ENCODE data around the gene HSFX4.
"Not testable (repeated sequence)": the region's sequence is repeated elsewhere in the genome, so short reads cannot be mapped to it uniquely, and the experiment has no call there.

HSFX4 gene

DNA sequence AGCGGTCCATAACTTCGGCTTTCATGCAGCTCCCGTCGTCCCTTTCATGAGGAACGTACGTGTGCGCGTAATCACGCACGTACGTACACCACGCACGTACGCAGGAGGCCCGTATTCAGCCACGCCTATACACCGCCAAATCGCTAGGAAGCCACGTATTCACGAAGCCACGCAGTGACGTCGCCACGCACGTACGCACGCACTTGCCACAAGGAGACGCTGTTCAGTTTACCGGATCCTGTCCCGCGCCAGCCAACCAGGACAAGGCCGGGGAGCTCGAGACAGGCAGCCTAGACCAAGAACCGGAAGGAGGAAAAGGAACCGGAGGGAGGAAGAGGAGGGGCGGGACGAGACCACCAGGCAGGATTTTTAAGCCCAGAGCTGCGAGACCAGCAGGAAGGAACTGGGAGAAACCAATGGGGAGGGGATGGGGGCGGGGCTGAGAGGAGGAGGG is 9.1 kb downstream of the HSFX4 start, which contains the start of gene EOLA2:
Gene EOLA2, minus strand, starts transcription at position 65 of the 454 bp plus-strand sequence. CDS start 4,617 bp downstream, outside the sequence.
- DNase-seq (ENCODE audit: low spot score): peak; percentile 97

DNA sequence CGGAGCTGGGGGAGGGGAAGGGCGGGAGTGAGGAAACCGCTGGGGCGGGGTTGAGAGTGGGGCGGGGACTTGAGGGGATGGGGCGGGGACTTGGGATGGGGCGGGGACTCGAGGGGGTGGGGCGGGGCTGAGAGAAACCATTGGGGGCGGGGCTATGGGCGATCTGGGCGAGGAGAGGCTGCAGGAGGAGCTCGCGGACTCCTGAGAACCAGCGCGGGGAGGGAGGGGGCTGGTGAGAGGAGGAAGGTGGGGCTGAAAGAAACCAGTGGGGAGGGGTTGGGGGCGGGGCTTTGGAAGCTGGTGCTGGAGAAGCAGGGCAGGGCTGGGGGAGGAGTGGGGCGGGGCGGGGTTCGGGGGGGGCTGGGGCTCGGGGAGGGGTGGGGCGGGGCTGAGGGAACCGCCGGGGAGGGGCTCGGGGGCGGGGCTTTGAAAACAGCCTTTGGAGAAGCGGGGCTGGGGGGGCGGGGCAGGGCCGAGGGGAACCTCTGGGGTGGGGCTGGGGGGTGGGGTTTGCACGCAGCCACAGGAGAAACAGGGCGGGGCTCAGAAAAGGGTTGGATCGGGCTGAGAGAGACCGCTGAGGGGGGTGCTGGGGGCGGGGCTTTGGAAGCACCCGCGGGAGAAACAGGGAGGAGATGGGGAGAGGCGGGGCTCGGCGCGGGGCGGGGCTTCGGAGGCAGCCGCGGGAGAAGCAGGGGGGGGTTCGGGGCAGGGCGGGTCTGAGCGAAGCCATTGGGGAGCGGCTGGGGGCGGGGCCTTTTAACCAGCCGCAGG is 9.7 kb downstream of the HSFX4 start:
- peak; percentile 86 for DNase-seq (ENCODE audit: low spot score)

DNA sequence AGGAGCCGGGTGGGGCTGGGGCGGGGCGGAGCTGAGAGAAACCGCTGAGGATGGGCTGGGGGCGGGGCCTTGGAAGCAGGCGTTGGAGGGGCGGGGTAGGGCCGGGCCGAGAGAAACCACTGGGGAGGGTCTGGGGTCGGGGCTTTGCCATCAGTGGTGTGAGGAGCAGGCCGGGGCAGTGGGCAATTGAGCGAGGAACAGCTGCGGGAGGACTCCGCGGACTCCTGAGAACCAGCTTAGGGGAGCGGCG is 10.2 kb downstream of the HSFX4 start:
- no peak for DNase-seq (ENCODE audit: low spot score)

DNA sequence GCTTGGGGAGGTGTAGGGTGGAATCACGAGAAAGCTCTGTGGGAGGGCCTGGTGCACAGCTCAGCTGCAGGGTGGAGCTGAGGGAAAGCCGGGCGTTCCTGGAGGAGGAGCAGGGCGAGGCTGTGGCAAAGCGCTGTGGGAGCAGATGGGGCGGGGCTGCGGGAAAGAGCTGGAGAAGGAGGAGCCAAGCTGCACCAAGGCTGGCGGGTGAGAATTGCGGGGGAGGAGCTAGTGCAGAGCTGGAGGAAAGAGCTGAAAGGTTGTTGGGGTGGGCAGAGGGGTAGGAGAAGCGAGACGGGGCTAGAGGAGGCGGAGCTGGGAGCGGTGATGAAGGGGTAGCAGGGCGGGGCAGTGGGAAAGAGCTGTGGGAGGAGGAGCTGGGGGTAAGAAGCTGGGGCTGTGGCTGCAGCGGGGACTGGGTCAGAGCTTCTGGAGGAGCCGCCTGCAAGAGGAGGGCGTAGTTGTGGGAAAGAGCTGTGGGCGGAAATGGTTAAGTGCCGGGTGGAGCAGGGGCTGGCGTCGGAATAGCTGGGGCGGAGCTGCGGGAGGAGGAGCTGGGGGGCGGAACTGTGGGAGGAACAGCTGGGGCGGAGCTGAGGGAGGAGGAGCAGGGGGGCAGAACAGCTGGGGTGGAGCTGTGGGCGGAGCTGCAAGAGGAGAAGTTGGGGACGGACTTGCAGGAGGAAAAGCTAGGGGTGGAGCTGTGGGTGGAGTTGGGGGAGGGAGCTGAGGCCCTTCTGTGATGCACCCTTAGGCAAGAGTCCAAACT is 10.7 kb downstream of the HSFX4 start:
- peak; percentile 94 for DNase-seq (ENCODE audit: low spot score)

DNA sequence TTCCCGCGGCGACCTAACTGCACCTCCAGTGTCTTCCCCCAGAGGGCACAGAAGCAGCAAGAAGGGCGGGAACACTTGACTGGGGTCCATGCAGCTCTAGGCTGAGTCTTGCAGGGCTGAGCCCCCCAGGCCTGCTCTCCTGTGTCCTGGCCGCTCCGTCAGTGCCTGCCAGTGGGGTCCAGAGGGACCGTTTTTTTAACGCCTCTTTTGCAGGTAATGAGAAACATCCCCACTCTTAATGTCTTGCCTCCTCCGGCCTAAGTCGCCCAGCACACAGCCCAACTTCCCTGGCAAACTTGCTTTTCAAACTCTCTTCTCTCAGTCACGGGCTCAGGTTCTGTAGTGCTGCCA is 11.3 kb downstream of the HSFX4 start:
- DNase-seq (ENCODE audit: low spot score): not testable (repeated sequence)

DNA sequence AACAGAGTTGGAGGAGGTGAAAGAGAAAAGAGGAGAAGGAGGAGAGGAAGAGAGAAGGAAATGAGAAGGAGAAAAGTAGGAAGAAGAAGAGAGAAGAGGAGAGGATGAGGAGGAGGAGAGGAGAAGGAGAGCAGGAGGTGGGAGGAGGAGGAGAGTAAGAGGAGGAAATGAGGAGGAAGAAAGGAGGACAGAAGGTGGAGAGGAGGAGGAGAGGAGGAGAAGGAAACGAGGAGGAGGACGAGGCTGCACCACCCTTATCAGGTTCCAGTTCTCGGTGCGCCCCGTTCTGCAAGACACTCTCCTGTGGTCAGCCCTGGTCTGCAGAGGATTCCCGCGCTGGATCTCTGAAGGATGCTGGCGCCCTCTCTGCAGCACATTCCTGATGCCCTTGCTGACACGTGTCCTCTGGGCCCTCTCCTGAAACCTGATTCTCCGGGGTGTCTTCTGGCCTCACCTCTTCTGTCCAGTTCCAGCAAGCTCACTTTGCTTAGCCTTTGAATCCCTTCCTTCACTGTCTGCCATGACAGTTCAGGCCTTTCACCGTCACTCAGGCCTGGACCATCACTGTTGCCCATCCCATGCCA is 15.8 kb downstream of the HSFX4 start:
- DNase-seq (ENCODE audit: low spot score): not testable (repeated sequence)

DNA sequence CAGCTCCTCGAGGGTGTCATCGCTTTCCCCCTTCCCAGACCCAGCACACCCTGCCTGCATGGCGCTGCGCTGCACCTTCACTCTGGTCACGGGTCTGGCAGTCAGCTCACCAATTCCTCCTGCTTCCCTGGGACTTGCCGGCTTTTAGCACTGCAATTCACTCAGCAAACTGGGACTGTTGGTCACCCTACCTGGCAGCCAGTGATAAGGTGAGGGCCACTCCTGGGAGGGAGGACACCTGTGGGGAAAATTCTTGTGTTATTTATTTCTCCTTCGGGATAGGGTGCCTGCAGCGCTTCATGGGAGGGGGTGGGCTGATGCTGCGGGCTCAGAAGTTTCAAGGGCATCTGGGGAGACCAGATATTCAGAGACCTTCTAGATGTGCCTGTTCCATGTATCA is 16.4 kb downstream of the HSFX4 start:
- not testable (repeated sequence) for DNase-seq (ENCODE audit: low spot score)

DNA sequence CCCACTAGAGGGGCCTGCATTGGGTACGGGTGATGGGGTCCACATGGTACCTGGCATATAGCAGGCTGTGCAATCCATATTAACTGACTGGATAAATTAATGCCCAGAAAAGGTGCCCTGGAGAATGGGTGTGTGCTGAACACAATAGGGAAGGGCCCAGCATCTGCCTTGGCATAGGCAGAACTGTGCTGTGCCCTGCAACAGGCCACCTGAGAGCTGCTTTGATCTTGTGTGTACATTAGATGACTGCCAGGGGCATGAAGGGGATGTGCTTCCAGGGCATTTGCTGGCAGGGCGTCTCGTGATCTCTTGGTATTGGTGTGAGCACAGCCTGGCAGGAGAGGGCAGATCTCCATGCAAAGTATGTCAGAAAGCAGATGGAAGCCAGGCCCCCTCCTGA is 17.6 kb downstream of the HSFX4 start:
- not testable (repeated sequence) for DNase-seq (ENCODE audit: low spot score)

DNA sequence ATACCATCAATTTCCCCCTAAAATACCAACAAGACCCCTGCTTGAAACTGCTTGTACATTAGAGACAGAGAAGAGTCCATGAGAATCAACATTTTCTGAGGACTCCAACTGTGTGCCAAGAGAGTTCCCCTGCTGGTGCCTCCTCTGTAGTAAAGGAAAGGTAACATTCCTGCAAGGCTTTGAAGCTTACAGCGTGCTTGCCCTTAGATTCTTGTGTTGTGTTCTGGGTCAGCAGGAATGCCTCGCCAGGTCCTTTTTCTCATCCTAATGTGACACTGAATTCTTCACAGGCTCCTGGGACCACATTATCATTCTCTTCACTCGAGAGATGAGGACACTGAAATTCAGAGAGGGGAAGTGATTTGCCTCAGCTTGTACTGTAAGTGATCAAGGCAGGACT is 18.6 kb downstream of the HSFX4 start:
- DNase-seq (ENCODE audit: low spot score): no peak

DNA sequence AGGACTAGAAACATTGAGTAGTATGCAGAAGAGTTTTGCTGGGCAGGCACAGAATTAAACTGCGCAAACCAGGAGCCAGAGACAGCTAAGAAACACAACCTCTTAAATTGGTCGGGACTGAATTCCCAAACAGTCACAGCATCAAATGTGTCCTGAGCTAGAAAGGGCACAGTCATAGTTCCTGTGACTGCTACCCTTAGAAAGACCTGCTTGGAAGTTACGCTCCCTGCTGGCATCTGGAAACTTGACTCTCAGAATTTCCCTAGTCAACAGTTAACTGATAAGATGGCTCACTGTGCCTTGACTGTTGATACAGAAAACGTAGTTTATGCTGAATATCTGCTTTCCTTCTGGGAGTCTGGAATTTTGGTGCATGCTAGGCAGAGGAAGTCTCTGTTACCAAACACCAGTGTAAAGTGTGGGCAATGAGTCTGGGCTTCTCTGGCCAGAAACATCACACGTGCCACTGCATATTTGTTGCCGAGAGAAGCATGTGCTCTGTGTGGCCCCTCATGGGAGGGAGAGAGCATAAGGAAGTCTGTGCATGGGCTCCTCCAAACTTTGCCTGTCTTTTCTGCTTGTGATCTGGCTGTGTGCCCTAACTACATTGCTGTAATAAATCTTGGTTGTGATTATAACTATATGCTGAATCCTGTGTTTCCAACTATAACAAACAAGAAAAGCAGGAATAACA is 20.5 kb downstream of the HSFX4 start:
- no peak for DNase-seq (ENCODE audit: low spot score)

DNA sequence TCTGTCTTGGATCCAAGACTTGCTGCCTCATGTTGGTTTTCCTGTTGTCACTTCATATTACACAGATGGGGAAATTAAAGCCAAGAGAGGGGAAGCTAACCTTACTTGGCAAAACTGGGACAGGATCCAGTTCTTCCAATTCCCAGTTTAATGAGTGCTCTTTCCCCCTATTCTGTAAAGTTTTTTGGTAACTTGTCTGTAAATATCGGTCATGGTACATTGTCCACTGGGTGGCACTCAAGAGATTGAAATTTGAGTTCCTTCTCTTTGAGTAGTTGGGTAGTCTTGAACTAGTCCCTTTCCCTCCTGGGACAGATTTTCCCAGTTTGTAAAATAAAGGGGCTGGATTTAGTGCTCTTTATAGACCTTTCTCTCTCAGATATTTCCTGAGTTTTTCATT is 21.3 kb downstream of the HSFX4 start:
- peak; percentile 37 for DNase-seq (ENCODE audit: low spot score)

DNA sequence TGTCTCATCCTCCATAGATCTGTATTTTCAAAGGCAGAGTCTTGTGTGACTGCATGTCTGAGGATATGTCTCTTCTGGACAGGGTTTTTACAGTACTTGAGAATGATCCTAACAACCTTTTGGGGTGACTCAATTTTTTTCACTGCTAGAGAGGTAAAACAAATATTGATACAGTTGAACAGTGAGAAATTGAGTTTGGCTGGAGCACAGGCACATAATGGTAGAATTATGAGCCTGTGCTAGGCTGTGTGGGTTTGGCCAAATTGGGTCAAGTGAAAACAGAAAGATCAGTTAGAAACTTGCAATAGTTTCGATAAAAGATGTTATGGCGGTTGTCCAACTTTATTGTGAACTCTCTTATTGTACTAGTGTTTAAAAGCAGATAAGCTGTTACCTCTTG is 32.2 kb downstream of the HSFX4 start:
- no peak for DNase-seq (ENCODE audit: low spot score)

DNA sequence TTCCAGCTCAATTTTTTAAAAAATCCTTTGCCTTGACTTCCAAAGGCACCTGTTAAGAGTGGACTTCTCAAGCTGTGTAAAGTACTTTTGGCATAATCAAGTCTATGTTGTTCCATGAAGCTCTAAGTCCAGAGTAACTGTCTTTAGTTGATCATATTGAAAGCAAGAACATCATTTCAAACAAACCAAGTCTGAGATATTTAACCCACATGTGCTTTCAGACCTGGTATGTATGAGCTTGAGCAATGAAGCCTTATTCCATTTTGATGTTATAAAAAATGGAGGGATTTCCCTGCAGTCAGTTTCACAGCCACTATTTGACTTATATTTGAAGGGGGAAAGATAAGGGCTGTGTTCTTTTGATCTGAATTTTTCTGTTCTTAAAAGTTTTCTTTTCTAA is 32.6 kb downstream of the HSFX4 start:
- DNase-seq (ENCODE audit: low spot score): no peak

DNA sequence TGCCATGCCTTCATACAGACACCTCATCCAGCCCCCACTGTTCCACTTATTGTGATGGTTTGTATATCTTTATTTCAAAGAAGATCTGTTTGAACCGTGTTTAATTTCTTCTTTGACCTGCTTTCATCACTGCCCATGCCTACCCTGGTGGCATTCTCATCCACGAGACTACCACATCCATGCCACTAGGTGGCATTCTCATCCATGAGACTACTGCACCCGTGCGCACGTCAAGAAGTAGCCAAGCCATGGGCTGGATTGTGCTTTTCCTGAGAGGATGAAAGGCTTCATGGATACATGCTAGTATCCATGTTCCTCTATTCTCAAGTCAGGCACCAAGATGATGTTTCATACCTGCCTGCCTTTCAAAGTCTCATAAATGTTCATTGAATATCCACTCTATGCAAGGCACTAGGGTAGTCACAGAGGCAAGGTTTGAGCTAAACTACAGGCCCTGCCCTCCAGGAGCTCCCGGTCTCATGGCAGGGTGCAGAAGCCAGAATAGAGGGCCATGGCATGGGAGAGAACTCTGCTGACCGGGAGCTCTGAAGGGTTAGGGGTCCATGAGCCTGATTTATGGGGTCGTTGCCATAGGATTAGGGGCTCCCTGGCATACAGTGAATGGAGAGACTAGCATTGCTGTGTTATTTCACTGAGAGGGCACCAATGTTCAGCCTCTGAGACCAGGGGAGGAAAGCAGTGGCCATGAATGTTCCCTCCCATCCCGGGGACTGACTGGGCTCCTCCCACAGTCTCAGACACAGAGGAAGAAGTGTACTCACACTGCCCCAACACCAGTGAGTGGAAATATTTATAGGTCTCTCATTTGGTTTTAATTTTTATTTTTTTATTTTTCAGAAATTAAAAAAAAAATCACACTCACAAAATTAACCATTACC is 33.7 kb downstream of the HSFX4 start:
- peak; percentile 55 for DNase-seq (ENCODE audit: low spot score)

DNA sequence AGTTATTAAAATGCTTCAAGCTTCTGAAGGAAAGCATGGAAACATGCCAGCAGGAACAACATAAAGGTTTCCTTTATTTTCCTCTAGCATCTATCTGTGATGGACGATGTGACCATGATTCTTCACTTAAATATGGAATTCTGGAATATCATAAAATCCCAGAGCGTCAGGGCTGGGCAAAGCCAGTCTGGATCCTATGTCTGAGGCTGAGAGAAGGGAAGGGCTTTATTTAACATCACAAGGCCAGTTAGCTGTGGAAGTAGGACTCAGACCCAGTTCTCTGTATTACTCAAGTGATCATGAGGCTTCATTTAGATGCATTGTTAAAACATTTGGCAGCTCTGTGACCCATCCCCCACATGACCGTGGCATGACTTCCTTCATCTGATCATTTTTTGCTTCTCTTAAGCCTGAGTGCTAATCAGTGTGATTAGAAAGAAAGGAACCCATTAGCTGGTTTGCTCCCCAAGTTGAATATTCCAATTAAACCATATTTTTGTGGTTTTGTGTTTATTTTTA is 49.8 kb downstream of the HSFX4 start:
- DNase-seq (ENCODE audit: low spot score): no peak
